ENCODE results near the gene TLCD3B. TPM values are rescaled to one million over a fixed set of nuclear protein-coding genes. Genes with fewer than 3 reads are reported as not detected.

The TLCD3B gene
- total RNA-seq, 1 experiment from 2014 or later: 20.9 TPM

GRCh38 chr16:30009990-30010843, 20.9 kb downstream of the TLCD3B start:
- no peak overlapping the region for H2AK5ac ChIP-seq (ENCODE audit: insufficient read length, low read length)
- no peaks in the 10 kb centered on the region for H3K27me3 ChIP-seq (ENCODE audit: insufficient read depth, low read length)
- peak overlapping the region; percentile 91 for H3K4me2 ChIP-seq (ENCODE audit: insufficient read depth, insufficient read length, low read length)
- Mint-ChIP-seq H3K36me3 (ENCODE audit: insufficient read depth in 1 of 3, low read depth in 3 of 3) (peaks cover 0 to 9% (median 5%) of the 10 kb centered on the region in 3 experiments; a peak in 6 of 7 replicates), H3K27ac (no peak overlapping the region), H3K27me3 (ENCODE audit: low read depth) (peaks cover 38% of the 10 kb centered on the region), H3K4me3 (peak overlapping the region; percentile 69 to 88), H3K9me3 (no peaks in the 10 kb centered on the region), H3K4me1 (peaks cover 9 to 22% of the 10 kb centered on the region in 2 experiments)
- no peak overlapping the region for H2BK12ac ChIP-seq (ENCODE audit: insufficient read length, low read depth, low read length)
- H3K18ac ChIP-seq (ENCODE audit: insufficient read length, low read depth, low read length): peak overlapping the region; percentile 2
- H3K27ac ChIP-seq (ENCODE audit: insufficient read length, low read depth, low read length): no peak overlapping the region
- no peak overlapping the region for H3T11ph ChIP-seq (ENCODE audit: low read length)
- no peak overlapping the region for H4K5ac ChIP-seq (ENCODE audit: insufficient read length, low read depth, low read length)
- no peak overlapping the region for H4K91ac ChIP-seq (ENCODE audit: insufficient read length, low read depth, low read length)
- no peak overlapping the region for H2BK5ac ChIP-seq (ENCODE audit: insufficient read length, low read length)
- H3K4me1 ChIP-seq (ENCODE audit: insufficient read depth, low read length): no peaks in the 10 kb centered on the region; the same call in 1 of the 2 replicates
- no peak overlapping the region for H3K23ac ChIP-seq (ENCODE audit: insufficient read length, low read depth, low read length)
- no peak overlapping the region for H3K56ac ChIP-seq (ENCODE audit: insufficient read length, low read depth, low read length)
- no peaks in the 10 kb centered on the region for H4K20me1 ChIP-seq (ENCODE audit: control insufficient read depth, insufficient read depth, insufficient read length)
- DNase-seq: no peak
- peaks cover 16% of the 10 kb centered on the region for H3K23me2 ChIP-seq (ENCODE audit: insufficient read length, low read depth, low read length, poor library complexity, severe bottlenecking)
- H3K79me1 ChIP-seq (ENCODE audit: insufficient read depth, low read depth, low read length, poor library complexity, severe bottlenecking): no peaks in the 10 kb centered on the region
- TF ChIP-seq, protein P1, sequence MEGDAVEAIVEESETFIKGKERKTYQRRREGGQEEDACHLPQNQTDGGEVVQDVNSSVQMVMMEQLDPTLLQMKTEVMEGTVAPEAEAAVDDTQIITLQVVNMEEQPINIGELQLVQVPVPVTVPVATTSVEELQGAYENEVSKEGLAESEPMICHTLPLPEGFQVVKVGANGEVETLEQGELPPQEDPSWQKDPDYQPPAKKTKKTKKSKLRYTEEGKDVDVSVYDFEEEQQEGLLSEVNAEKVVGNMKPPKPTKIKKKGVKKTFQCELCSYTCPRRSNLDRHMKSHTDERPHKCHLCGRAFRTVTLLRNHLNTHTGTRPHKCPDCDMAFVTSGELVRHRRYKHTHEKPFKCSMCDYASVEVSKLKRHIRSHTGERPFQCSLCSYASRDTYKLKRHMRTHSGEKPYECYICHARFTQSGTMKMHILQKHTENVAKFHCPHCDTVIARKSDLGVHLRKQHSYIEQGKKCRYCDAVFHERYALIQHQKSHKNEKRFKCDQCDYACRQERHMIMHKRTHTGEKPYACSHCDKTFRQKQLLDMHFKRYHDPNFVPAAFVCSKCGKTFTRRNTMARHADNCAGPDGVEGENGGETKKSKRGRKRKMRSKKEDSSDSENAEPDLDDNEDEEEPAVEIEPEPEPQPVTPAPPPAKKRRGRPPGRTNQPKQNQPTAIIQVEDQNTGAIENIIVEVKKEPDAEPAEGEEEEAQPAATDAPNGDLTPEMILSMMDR (conservative IDR thresholded peaks at IDR 0.05): no peak
- H3K9ac ChIP-seq (ENCODE audit: extremely low read depth, insufficient read length, low read length): no peak overlapping the region
- H2BK120ac ChIP-seq (ENCODE audit: low read depth, low read length, poor library complexity, severe bottlenecking): no peak overlapping the region
- no peaks in the 10 kb centered on the region for H3K9me3 ChIP-seq (ENCODE audit: control insufficient read depth, low read depth, low read length)
- H2AFZ ChIP-seq (ENCODE audit: low read length): no peak overlapping the region
- H3K14ac ChIP-seq (ENCODE audit: insufficient read depth, low read length): no peak overlapping the region
- H2BK20ac ChIP-seq (ENCODE audit: low read depth, low read length, poor library complexity, severe bottlenecking): no peak overlapping the region
- no peak overlapping the region for H3K4ac ChIP-seq (ENCODE audit: low read depth, low read length)
- H3K79me2 ChIP-seq (ENCODE audit: insufficient read depth, low read length): no peaks in the 10 kb centered on the region
- no peak overlapping the region for H4K8ac ChIP-seq (replicated peaks; ENCODE audit: insufficient read length, low read depth, low read length)
- WGBS (ENCODE audit: extremely low coverage, insufficient read length, low lambda C conversion rate): no CpG with 5 or more reads among the region's 34 CpGs
- no peak overlapping the region for H2BK15ac ChIP-seq (ENCODE audit: low read depth, low read length)

Data from H9 (cell line).